Measurements from ENCODE around the gene UBASH3A.

UBASH3A gene

GRCh38 chr21:42384989-42385388 is 18.7 kb upstream of the UBASH3A start:
- 82% methylated on average over 2 of the region's 2 CpGs for WGBS
- peaks cover 0 to 41% of the 10 kb centered on the region in 2 experiments for H3K27me3 ChIP-seq (ENCODE audit: control insufficient read depth in 1 of 2, insufficient read depth in 1 of 2, low read length in 2 of 2)
- no peak overlapping the region for H3K18ac ChIP-seq (ENCODE audit: low read depth in 1 of 2, low read length in 2 of 2)
- H2AFZ ChIP-seq (ENCODE audit: low read depth, low read length) = no peak overlapping the region
- H4K91ac ChIP-seq (ENCODE audit: low read length) = no peak overlapping the region
- H2BK15ac ChIP-seq (ENCODE audit: low read depth, poor library complexity, severe bottlenecking) = no peak overlapping the region
- H2BK5ac ChIP-seq (ENCODE audit: low read depth, low read length, poor library complexity, severe bottlenecking) = no peak overlapping the region
- H2BK120ac ChIP-seq (ENCODE audit: low read depth, low read length) = no peak overlapping the region
- no peak overlapping the region for H2AK5ac ChIP-seq (ENCODE audit: low read length, severe bottlenecking)
- no peak overlapping the region for H3K27ac ChIP-seq (ENCODE audit: low read length, poor library complexity, severe bottlenecking)
- H3K4ac ChIP-seq (ENCODE audit: low read depth in 1 of 2, low read length in 2 of 2) = no peak overlapping the region
- H3K4me2 ChIP-seq (ENCODE audit: low read length, poor library complexity, severe bottlenecking) = no peak overlapping the region
- no peak overlapping the region for H3K9ac ChIP-seq (ENCODE audit: low read length)
- DNase-seq = no peak
- no peaks in the 10 kb centered on the region for H3K79me1 ChIP-seq (replicated peaks; ENCODE audit: low read length, poor library complexity, severe bottlenecking)
- peaks cover 0 to 3% of the 10 kb centered on the region in 2 experiments for H3K36me3 ChIP-seq (ENCODE audit: control insufficient read depth in 1 of 2, insufficient read depth in 2 of 2, low read depth in 1 of 2, low read length in 2 of 2)
- no peak overlapping the region for H4K8ac ChIP-seq (ENCODE audit: low read length)
- H3K4me3 ChIP-seq (ENCODE audit: insufficient read depth in 1 of 2, low read depth in 1 of 2, low read length in 2 of 2) = no peak overlapping the region
- H2BK12ac ChIP-seq (ENCODE audit: low read length in 2 of 2) = no peak overlapping the region
- H3K9me3 ChIP-seq (ENCODE audit: control insufficient read depth, low read length) = peaks cover 7% of the 10 kb centered on the region
- H3K23ac ChIP-seq (ENCODE audit: low read length in 2 of 2) = no peak overlapping the region
- no peak overlapping the region for H3K14ac ChIP-seq (ENCODE audit: low read length in 2 of 2)
- H3K4me1 ChIP-seq (ENCODE audit: control insufficient read depth, insufficient read depth, low read depth, low read length) = peaks cover 20% of the 10 kb centered on the region

- peaks cover 0 to 43% of the 10 kb centered on the region in 2 experiments for H3K27me3 ChIP-seq (ENCODE audit: control insufficient read depth in 1 of 2, insufficient read depth in 1 of 2, low read length in 2 of 2)
- H2AFZ ChIP-seq (ENCODE audit: low read depth, low read length) = no peak overlapping the region
- H2BK12ac ChIP-seq (ENCODE audit: low read length in 2 of 2) = no peak overlapping the region
- 80% methylated on average over 5 of the region's 5 CpGs for WGBS
- H3K14ac ChIP-seq (ENCODE audit: low read length in 2 of 2) = no peak overlapping the region
- H3K18ac ChIP-seq (ENCODE audit: low read depth in 1 of 2, low read length in 2 of 2) = no peak overlapping the region
- H3K36me3 ChIP-seq (ENCODE audit: control insufficient read depth in 1 of 2, insufficient read depth in 2 of 2, low read depth in 1 of 2, low read length in 2 of 2) = peaks cover 0 to 3% of the 10 kb centered on the region in 2 experiments
- no peak overlapping the region for H4K8ac ChIP-seq (ENCODE audit: low read length)
- H3K23ac ChIP-seq (ENCODE audit: low read length in 2 of 2) = no peak overlapping the region
- peaks cover 7% of the 10 kb centered on the region for H3K9me3 ChIP-seq (ENCODE audit: control insufficient read depth, low read length)
- no peak overlapping the region for H2BK5ac ChIP-seq (ENCODE audit: low read depth, low read length, poor library complexity, severe bottlenecking)
- no peak overlapping the region for H3K9ac ChIP-seq (ENCODE audit: low read length)
- no peak overlapping the region for H3K4me3 ChIP-seq (ENCODE audit: insufficient read depth in 1 of 2, low read depth in 1 of 2, low read length in 2 of 2)
- H3K4me2 ChIP-seq (ENCODE audit: low read length, poor library complexity, severe bottlenecking) = no peak overlapping the region
- H2BK15ac ChIP-seq (ENCODE audit: low read depth, poor library complexity, severe bottlenecking) = no peak overlapping the region
- H3K79me1 ChIP-seq (replicated peaks; ENCODE audit: low read length, poor library complexity, severe bottlenecking) = no peaks in the 10 kb centered on the region
- no peak overlapping the region for H2BK120ac ChIP-seq (ENCODE audit: low read depth, low read length)
- H4K91ac ChIP-seq (ENCODE audit: low read length) = no peak overlapping the region
- no peak overlapping the region for H3K4ac ChIP-seq (ENCODE audit: low read depth in 1 of 2, low read length in 2 of 2)
- H2AK5ac ChIP-seq (ENCODE audit: low read length, severe bottlenecking) = no peak overlapping the region
- DNase-seq = no peak
- no peak overlapping the region for H3K27ac ChIP-seq (ENCODE audit: low read length, poor library complexity, severe bottlenecking)
- peaks cover 20% of the 10 kb centered on the region for H3K4me1 ChIP-seq (ENCODE audit: control insufficient read depth, insufficient read depth, low read depth, low read length)
Observed at GRCh38 chr21:42385619-42386018, 18.1 kb upstream of the UBASH3A start.

GRCh38 chr21:42386034-42386591 is 17.6 kb upstream of the UBASH3A start:
- H2AFZ ChIP-seq (ENCODE audit: low read depth, low read length) = no peak overlapping the region
- H3K4me3 ChIP-seq (ENCODE audit: insufficient read depth in 1 of 2, low read depth in 1 of 2, low read length in 2 of 2) = no peak overlapping the region
- peaks cover 0 to 45% of the 10 kb centered on the region in 2 experiments for H3K27me3 ChIP-seq (ENCODE audit: control insufficient read depth in 1 of 2, insufficient read depth in 1 of 2, low read length in 2 of 2)
- no peak overlapping the region for H4K8ac ChIP-seq (ENCODE audit: low read length)
- H2AK5ac ChIP-seq (ENCODE audit: low read length, severe bottlenecking) = no peak overlapping the region
- H2BK120ac ChIP-seq (ENCODE audit: low read depth, low read length) = no peak overlapping the region
- H2BK15ac ChIP-seq (ENCODE audit: low read depth, poor library complexity, severe bottlenecking) = no peak overlapping the region
- H3K79me1 ChIP-seq (replicated peaks; ENCODE audit: low read length, poor library complexity, severe bottlenecking) = no peaks in the 10 kb centered on the region
- DNase-seq = no peak
- no peak overlapping the region for H3K14ac ChIP-seq (ENCODE audit: low read length in 2 of 2)
- H3K27ac ChIP-seq (ENCODE audit: low read length, poor library complexity, severe bottlenecking) = no peak overlapping the region
- no peak overlapping the region for H4K91ac ChIP-seq (ENCODE audit: low read length)
- no peak overlapping the region for H3K23ac ChIP-seq (ENCODE audit: low read length in 2 of 2)
- peaks cover 20% of the 10 kb centered on the region for H3K4me1 ChIP-seq (ENCODE audit: control insufficient read depth, insufficient read depth, low read depth, low read length)
- H3K4me2 ChIP-seq (ENCODE audit: low read length, poor library complexity, severe bottlenecking) = no peak overlapping the region
- H3K4ac ChIP-seq (ENCODE audit: low read depth in 1 of 2, low read length in 2 of 2) = no peak overlapping the region
- H2BK12ac ChIP-seq (ENCODE audit: low read length in 2 of 2) = no peak overlapping the region
- H3K18ac ChIP-seq (ENCODE audit: low read depth in 1 of 2, low read length in 2 of 2) = no peak overlapping the region
- H3K9ac ChIP-seq (ENCODE audit: low read length) = no peak overlapping the region
- no peak overlapping the region for H2BK5ac ChIP-seq (ENCODE audit: low read depth, low read length, poor library complexity, severe bottlenecking)
- peaks cover 7% of the 10 kb centered on the region for H3K9me3 ChIP-seq (ENCODE audit: control insufficient read depth, low read length)
- H3K36me3 ChIP-seq (ENCODE audit: control insufficient read depth in 1 of 2, insufficient read depth in 2 of 2, low read depth in 1 of 2, low read length in 2 of 2) = peaks cover 0 to 3% of the 10 kb centered on the region in 2 experiments
- 91% methylated on average over 11 of the region's 11 CpGs for WGBS

GRCh38 chr21:42387164-42387563 is 16.5 kb upstream of the UBASH3A start:
- no peak for DNase-seq
- Histone ChIP-seq H2BK5ac (ENCODE audit: low read depth, low read length, poor library complexity, severe bottlenecking) (no peak overlapping the region), H2AK5ac (ENCODE audit: low read length, severe bottlenecking) (no peak overlapping the region), H3K4me3 (ENCODE audit: insufficient read depth in 1 of 2, low read depth in 1 of 2, low read length in 2 of 2) (no peak overlapping the region), H2BK120ac (ENCODE audit: low read depth, low read length) (no peak overlapping the region), H2AFZ (ENCODE audit: low read depth, low read length) (no peak overlapping the region), H3K4me2 (ENCODE audit: low read length, poor library complexity, severe bottlenecking) (no peak overlapping the region), H3K79me1 (replicated peaks; ENCODE audit: low read length, poor library complexity, severe bottlenecking) (no peaks in the 10 kb centered on the region), H3K23ac (ENCODE audit: low read length in 2 of 2) (no peak overlapping the region), H3K27ac (ENCODE audit: low read length, poor library complexity, severe bottlenecking) (no peak overlapping the region), H4K8ac (ENCODE audit: low read length) (no peak overlapping the region), H2BK15ac (ENCODE audit: low read depth, poor library complexity, severe bottlenecking) (no peak overlapping the region), H3K9me3 (ENCODE audit: control insufficient read depth, low read length) (peaks cover 3% of the 10 kb centered on the region), H2BK12ac (ENCODE audit: low read length in 2 of 2) (no peak overlapping the region), H3K18ac (ENCODE audit: low read depth in 1 of 2, low read length in 2 of 2) (no peak overlapping the region), H3K4me1 (ENCODE audit: control insufficient read depth, insufficient read depth, low read depth, low read length) (peaks cover 21% of the 10 kb centered on the region), H3K4ac (ENCODE audit: low read depth in 1 of 2, low read length in 2 of 2) (no peak overlapping the region), H3K27me3 (ENCODE audit: control insufficient read depth in 1 of 2, insufficient read depth in 1 of 2, low read length in 2 of 2) (peaks cover 0 to 53% of the 10 kb centered on the region in 2 experiments), H3K9ac (ENCODE audit: low read length) (no peak overlapping the region), H3K36me3 (ENCODE audit: control insufficient read depth in 1 of 2, insufficient read depth in 2 of 2, low read depth in 1 of 2, low read length in 2 of 2) (peaks cover 0 to 3% of the 10 kb centered on the region in 2 experiments), H3K14ac (ENCODE audit: low read length in 2 of 2) (no peak overlapping the region), H4K91ac (ENCODE audit: low read length) (no peak overlapping the region)
- WGBS = 45% methylated on average over 1 of the region's 3 CpGs
